Measurements from ENCODE around the gene INPP4B. TPM values are rescaled to one million over a fixed set of nuclear protein-coding genes. Genes with fewer than 3 reads are reported as not detected.
A peak's percentile ranks its signal among the peaks of the same experiment; 100 is the strongest.

INPP4B gene
- total and polyA plus RNA-seq, 7 experiments from 2014 or later, result 52.8 to 77.5 (median 64.2) TPM

DNA sequence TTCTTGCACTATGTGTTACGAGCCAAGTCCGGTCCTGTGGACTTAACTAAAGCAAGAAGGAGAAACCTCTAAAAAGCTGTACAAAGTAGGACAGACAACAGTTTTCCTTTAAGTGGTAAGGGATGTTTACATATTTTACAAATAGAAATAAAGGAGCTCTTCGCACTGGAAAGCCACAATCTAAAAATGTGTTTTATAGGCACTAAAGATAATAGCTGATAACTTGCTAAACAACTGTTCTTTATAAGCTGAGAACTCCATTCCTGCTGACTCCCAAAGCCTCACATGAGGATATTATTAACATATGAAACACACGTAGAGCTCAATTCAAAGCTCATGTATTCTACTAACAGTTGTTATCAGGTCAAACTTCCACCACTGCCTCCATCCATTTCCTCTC is 519.9 kb downstream of the INPP4B start:
- H3K4me1 Mint-ChIP-seq, result peaks cover 23 to 88% (median 78%) of the 10 kb centered on the region in 7 donors

DNA sequence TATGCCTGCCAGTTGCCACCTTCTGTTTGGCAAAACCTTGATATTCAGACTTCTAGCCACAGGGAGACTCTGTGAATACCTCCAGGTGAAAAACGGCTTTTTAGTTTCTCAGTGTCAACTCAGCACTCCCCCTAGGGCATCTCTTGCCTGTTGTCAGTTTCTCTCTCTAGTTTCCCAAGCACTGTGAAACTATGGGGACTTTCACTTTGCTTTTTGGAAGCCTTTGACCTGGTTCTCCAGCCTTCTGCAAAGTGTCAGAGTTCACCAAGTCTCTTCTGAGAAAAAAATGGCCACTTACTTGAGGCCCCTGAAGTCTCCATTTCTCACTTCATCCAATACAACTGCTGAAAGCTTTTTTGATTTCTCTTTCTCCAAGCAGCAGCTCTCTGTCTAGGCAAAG is 521.5 kb downstream of the INPP4B start:
- Histone ChIP-seq H3K27ac (ENCODE audit: low read depth, low read length) (no peak overlapping the region), H3K27me3 (ENCODE audit: control insufficient read depth in 2 of 2, insufficient read depth in 2 of 2, low read length in 2 of 2) (no peaks in the 10 kb centered on the region), H3K4me1 (ENCODE audit: control insufficient read depth in 2 of 2, insufficient read depth in 2 of 2, low read length in 2 of 2) (peaks cover 9 to 19% of the 10 kb centered on the region in 2 donors), H3K4me3 (ENCODE audit: low read length) (no peak overlapping the region), H3K36me3 (ENCODE audit: control insufficient read depth in 2 of 3, insufficient read depth in 3 of 3, low read length in 3 of 3) (peaks cover 0 to 4% (median 0%) of the 10 kb centered on the region in 3 experiments), H3K9me3 (ENCODE audit: control insufficient read depth in 2 of 3, low read length in 3 of 3) (no peaks in the 10 kb centered on the region)
- ChIA-PET POLR2A (interaction anchor here (0.7 kb wide), 1 partner anchor 82 kb away, joined by 3 read pairs; no protein-coding TSS in a partner anchor), CTCF (interaction anchor here (0.7 to 1.3 kb wide), 3 partner anchors 27 to 224 kb away, joined by 3 to 4 read pairs (median 4); no protein-coding TSS in a partner anchor)
- Mint-ChIP-seq H3K4me3 (peak overlapping the region in 2 of 10 donors; percentile 17 to 19), H3K27ac (peak overlapping the region in 7 of 9 donors; percentile 2 to 86 (median 47)), H3K9me3 (peaks cover 0 to 11% (median 0%) of the 10 kb centered on the region in 11 donors), H3K27me3 (no peaks in the 10 kb centered on the region), H3K36me3 (peaks cover 4 to 65% (median 51%) of the 10 kb centered on the region in 5 donors), H3K4me1 (peaks cover 21 to 90% (median 80%) of the 10 kb centered on the region in 7 donors)
- ATAC-seq, result no peak
- intact Hi-C loops (cut with micrococcal nuclease), result no loop called here
- no peak for DNase-seq

More for the DNA sequence above, 519.9 kb downstream of the INPP4B start:
- Histone ChIP-seq H3K36me3 (ENCODE audit: control insufficient read depth in 2 of 3, insufficient read depth in 3 of 3, low read length in 3 of 3) (peaks cover 0 to 4% (median 0%) of the 10 kb centered on the region in 3 experiments), H3K27me3 (ENCODE audit: control insufficient read depth in 2 of 2, insufficient read depth in 2 of 2, low read length in 2 of 2) (no peaks in the 10 kb centered on the region), H3K4me1 (ENCODE audit: control insufficient read depth in 2 of 2, insufficient read depth in 2 of 2, low read length in 2 of 2) (peaks cover 9 to 24% of the 10 kb centered on the region in 2 donors), H3K9me3 (ENCODE audit: control insufficient read depth in 2 of 3, low read length in 3 of 3) (no peaks in the 10 kb centered on the region), H3K4me3 (ENCODE audit: low read length) (no peak overlapping the region), H3K27ac (ENCODE audit: low read depth, low read length) (no peak overlapping the region)
- Mint-ChIP-seq H3K36me3 (peaks cover 4 to 58% (median 44%) of the 10 kb centered on the region in 5 donors), H3K9me3 (peaks cover 0 to 10% (median 0%) of the 10 kb centered on the region in 11 donors), H3K27me3 (no peaks in the 10 kb centered on the region), H3K27ac (peak overlapping the region in 1 of 9 donors; percentile 86), H3K4me3 (peak overlapping the region in 1 of 10 donors; percentile 38)
- ChIA-PET POLR2A (interaction anchor here (0.8 to 0.9 kb wide), 2 partner anchors 11 to 23 kb away, joined by 3 read pairs; no protein-coding TSS in a partner anchor), CTCF (interaction anchor here (0.8 to 1.3 kb wide), 3 partner anchors 11 to 241 kb away, joined by 3 to 4 read pairs (median 3); no protein-coding TSS in a partner anchor)
- no peak for DNase-seq
- ATAC-seq, result no peak
- intact Hi-C loops (cut with micrococcal nuclease), result no loop called here

DNA sequence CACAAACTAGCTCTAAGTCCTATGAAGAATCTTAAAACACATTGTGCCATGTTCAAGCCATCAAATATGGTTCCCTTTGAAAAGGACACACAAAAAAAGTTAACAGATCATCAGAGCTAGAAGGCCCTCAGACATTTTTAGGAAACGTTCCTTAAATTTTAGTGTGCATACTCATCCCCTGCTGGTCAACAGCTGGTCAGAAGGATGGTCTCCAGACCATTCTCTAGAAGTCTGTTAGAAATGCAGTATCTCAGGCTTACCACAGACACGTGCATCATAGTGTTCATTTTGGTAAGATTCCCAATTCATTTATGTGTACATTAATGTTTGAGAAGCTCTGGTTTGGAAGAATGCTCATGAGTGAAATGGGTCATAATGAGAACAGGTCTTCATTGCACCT is 523.1 kb downstream of the INPP4B start:
- Mint-ChIP-seq H3K27me3 (no peaks in the 10 kb centered on the region), H3K36me3 (peaks cover 0 to 70% (median 50%) of the 10 kb centered on the region in 5 donors), H3K4me3 (no peak overlapping the region), H3K27ac (no peak overlapping the region), H3K9me3 (peaks cover 0 to 16% (median 0%) of the 10 kb centered on the region in 11 donors), H3K4me1 (peaks cover 22 to 90% (median 81%) of the 10 kb centered on the region in 7 donors)
- H3K4me1 ChIP-seq (ENCODE audit: control insufficient read depth in 2 of 2, insufficient read depth in 2 of 2, low read length in 2 of 2), result peaks cover 5 to 20% of the 10 kb centered on the region in 2 donors
- no peaks in the 10 kb centered on the region for H3K27me3 ChIP-seq (ENCODE audit: control insufficient read depth in 2 of 2, insufficient read depth in 2 of 2, low read length in 2 of 2)
- POLR2A ChIA-PET, result interaction anchor here (0.6 to 1.0 kb wide), 3 partner anchors 31 to 86 kb away, joined by 4 read pairs; no protein-coding TSS in a partner anchor
- no peak overlapping the region for H3K27ac ChIP-seq (ENCODE audit: low read depth, low read length)
- H3K36me3 ChIP-seq (ENCODE audit: control insufficient read depth in 2 of 3, insufficient read depth in 3 of 3, low read length in 3 of 3), result peaks cover 0 to 4% (median 0%) of the 10 kb centered on the region in 3 experiments
- no peaks in the 10 kb centered on the region for H3K9me3 ChIP-seq (ENCODE audit: control insufficient read depth in 2 of 3, low read length in 3 of 3)
- no peak for DNase-seq
- intact Hi-C loops (cut with micrococcal nuclease), result no loop called here
- no peak for ATAC-seq
- CTCF ChIA-PET, result interaction anchor here (0.7 to 0.8 kb wide), 2 partner anchors 32 to 473 kb away, joined by 3 read pairs; no protein-coding TSS in a partner anchor
- H3K4me3 ChIP-seq (ENCODE audit: low read length), result no peak overlapping the region

DNA sequence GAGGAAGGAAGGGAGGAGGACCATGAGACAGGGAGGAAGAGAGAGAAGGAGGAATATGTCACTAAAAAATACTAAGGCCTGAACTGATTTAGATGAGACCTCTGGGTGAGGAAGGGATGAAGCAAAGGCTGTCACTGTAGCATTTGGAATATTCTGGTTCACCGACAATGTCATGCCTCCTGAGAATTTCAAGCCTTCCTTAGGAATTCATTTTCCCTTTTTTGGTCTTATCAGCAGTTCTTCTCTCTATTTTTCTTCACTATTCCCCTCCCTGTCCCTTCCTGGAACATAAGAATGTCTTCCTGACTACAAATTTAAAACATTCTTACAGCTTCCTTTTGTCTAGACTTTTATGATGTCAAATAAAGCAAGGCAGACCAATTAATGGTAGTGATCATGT is 527.8 kb downstream of the INPP4B start:
- ATAC-seq (no peak), DNase-seq (no peak)
- Mint-ChIP-seq H3K9me3 (peaks cover 0 to 16% (median 0%) of the 10 kb centered on the region in 11 donors), H3K27me3 (no peaks in the 10 kb centered on the region), H3K4me3 (peak overlapping the region in 3 of 10 donors; percentile 0 to 25 (median 11)), H3K36me3 (peaks cover 2 to 68% (median 53%) of the 10 kb centered on the region in 5 donors), H3K4me1 (peaks cover 28 to 93% (median 83%) of the 10 kb centered on the region in 7 donors), H3K27ac (peak overlapping the region in 8 of 9 donors; percentile 30 to 81 (median 56))
- intact Hi-C loops (cut with micrococcal nuclease), result no loop called here
- no peak overlapping the region for H3K27ac ChIP-seq (ENCODE audit: low read depth, low read length)
- H3K36me3 ChIP-seq (ENCODE audit: control insufficient read depth in 2 of 3, insufficient read depth in 3 of 3, low read length in 3 of 3), result peaks cover 0 to 10% (median 0%) of the 10 kb centered on the region in 3 experiments
- no peaks in the 10 kb centered on the region for H3K27me3 ChIP-seq (ENCODE audit: control insufficient read depth in 2 of 2, insufficient read depth in 2 of 2, low read length in 2 of 2)
- H3K4me1 ChIP-seq (ENCODE audit: control insufficient read depth in 2 of 2, insufficient read depth in 2 of 2, low read length in 2 of 2), result peaks cover 17 to 36% of the 10 kb centered on the region in 2 donors
- H3K4me3 ChIP-seq (ENCODE audit: low read length), result no peak overlapping the region
- CTCF ChIA-PET, result no interaction called here
- no peaks in the 10 kb centered on the region for H3K9me3 ChIP-seq (ENCODE audit: control insufficient read depth in 2 of 3, low read length in 3 of 3)
- POLR2A ChIA-PET, result no interaction called here

DNA sequence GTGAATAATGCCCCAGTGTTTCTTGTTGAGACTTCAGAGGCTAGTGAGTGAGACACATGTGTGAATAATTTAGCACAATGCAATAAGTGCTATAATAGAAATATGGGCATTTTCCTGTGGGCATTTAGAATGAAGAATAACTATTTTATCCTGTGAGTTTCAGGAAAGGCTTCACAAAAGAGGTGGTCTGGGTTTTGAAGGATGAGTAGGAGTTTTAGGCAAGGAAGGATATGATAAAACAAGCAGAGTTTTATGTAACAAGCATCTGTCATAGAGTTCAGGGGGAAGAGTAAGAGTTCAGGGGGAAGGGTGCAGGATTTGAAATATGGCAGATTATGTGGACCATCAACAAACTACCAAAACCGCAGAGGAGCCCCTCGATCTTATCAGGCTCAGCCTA is 529.2 kb downstream of the INPP4B start:
- intact Hi-C loops (cut with micrococcal nuclease), result no loop called here
- peaks cover 35 to 98% (median 94%) of the 10 kb centered on the region in 7 donors for H3K4me1 Mint-ChIP-seq
- no peak for DNase-seq
- ATAC-seq, result no peak
- no peaks in the 10 kb centered on the region for H3K27me3 Mint-ChIP-seq
- CTCF ChIA-PET, result no interaction called here
- H3K27ac ChIP-seq (ENCODE audit: low read depth, low read length), result no peak overlapping the region
- H3K36me3 Mint-ChIP-seq, result peaks cover 8 to 72% (median 57%) of the 10 kb centered on the region in 5 donors
- peaks cover 0 to 14% (median 0%) of the 10 kb centered on the region in 11 donors for H3K9me3 Mint-ChIP-seq
- peak overlapping the region in 2 of 10 donors; percentile 3 to 9 for H3K4me3 Mint-ChIP-seq
- H3K4me3 ChIP-seq (ENCODE audit: low read length), result no peak overlapping the region
- POLR2A ChIA-PET, result no interaction called here
- H3K27me3 ChIP-seq (ENCODE audit: control insufficient read depth in 2 of 2, insufficient read depth in 2 of 2, low read length in 2 of 2), result no peaks in the 10 kb centered on the region
- H3K27ac Mint-ChIP-seq, result peak overlapping the region in 4 of 9 donors; percentile 10 to 76 (median 59)
- no peaks in the 10 kb centered on the region for H3K9me3 ChIP-seq (ENCODE audit: control insufficient read depth in 2 of 3, low read length in 3 of 3)
- peaks cover 0 to 15% (median 8%) of the 10 kb centered on the region in 3 experiments for H3K36me3 ChIP-seq (ENCODE audit: control insufficient read depth in 2 of 3, insufficient read depth in 3 of 3, low read length in 3 of 3)
- H3K4me1 ChIP-seq (ENCODE audit: control insufficient read depth in 2 of 2, insufficient read depth in 2 of 2, low read length in 2 of 2), result peaks cover 17 to 43% of the 10 kb centered on the region in 2 donors

DNA sequence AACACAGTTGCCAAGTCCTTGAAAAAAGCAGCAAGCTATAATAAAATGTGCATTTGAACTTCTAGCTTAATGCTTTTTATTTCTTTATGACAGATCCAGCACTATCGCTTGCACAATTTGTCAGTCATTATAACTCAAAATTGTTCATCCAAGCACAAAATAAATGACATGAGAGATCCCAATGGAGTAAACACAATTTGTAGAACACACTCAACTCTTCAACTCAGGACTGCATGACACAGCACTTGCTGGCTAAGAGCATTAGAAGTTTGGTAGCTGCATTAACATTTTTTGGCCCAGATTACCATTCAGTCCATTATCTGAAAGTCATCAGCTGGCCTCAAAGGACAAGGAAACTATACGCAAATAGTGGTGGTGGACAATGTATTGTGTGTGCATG is 530.1 kb downstream of the INPP4B start:
- Histone ChIP-seq H3K4me1 (ENCODE audit: control insufficient read depth in 2 of 2, insufficient read depth in 2 of 2, low read length in 2 of 2) (peaks cover 17 to 43% of the 10 kb centered on the region in 2 donors), H3K4me3 (ENCODE audit: low read length) (no peak overlapping the region), H3K27ac (ENCODE audit: low read depth, low read length) (no peak overlapping the region), H3K36me3 (ENCODE audit: control insufficient read depth in 2 of 3, insufficient read depth in 3 of 3, low read length in 3 of 3) (peaks cover 0 to 16% (median 8%) of the 10 kb centered on the region in 3 experiments), H3K27me3 (ENCODE audit: control insufficient read depth in 2 of 2, insufficient read depth in 2 of 2, low read length in 2 of 2) (no peaks in the 10 kb centered on the region), H3K9me3 (ENCODE audit: control insufficient read depth in 2 of 3, low read length in 3 of 3) (no peaks in the 10 kb centered on the region)
- Mint-ChIP-seq H3K36me3 (peaks cover 8 to 72% (median 56%) of the 10 kb centered on the region in 5 donors), H3K27ac (peak overlapping the region in 6 of 9 donors; percentile 9 to 87 (median 56)), H3K27me3 (no peaks in the 10 kb centered on the region), H3K9me3 (peaks cover 0 to 5% (median 0%) of the 10 kb centered on the region in 11 donors), H3K4me3 (peak overlapping the region in 2 of 10 donors; percentile 21 to 59), H3K4me1 (peaks cover 35 to 98% (median 88%) of the 10 kb centered on the region in 7 donors)
- CTCF ChIA-PET, result interaction anchor here (1.4 kb wide), 1 partner anchor 10 kb away, joined by 3 read pairs; no protein-coding TSS in a partner anchor
- intact Hi-C loops (cut with micrococcal nuclease), result no loop called here
- no peak for ATAC-seq
- POLR2A ChIA-PET, result interaction anchor here (0.7 to 1.5 kb wide), 2 partner anchors 11 to 383 kb away, joined by 3 read pairs; no protein-coding TSS in a partner anchor
- no peak for DNase-seq
